ENCODE results near the gene AGBL1.
"Not testable (repeated sequence)": the region's sequence is repeated elsewhere in the genome, so short reads cannot be mapped to it uniquely, and the experiment has no call there.

Gene AGBL1

DNA sequence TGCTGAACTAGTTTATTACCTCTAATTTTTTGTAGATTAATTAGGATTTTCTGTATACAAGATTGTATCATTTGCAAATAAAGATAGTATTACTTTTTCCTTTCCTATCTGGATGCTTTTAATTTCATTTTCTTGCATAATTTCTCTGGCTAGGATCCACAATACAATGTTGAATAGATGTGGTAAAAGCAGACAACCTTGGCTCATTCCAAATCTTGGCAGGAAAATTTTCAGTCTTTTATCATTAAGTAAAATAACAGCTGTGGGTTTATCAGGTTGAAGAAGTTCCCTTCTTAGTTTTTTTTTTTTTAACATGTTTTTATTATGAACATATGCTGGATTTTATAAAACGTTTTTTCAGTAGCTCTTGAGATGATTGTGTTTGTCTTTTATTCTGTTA is 422.6 kb downstream of the AGBL1 start:
- DNase-seq (ENCODE audit: low spot score) = no peak
- TF ChIP-seq, protein P1, sequence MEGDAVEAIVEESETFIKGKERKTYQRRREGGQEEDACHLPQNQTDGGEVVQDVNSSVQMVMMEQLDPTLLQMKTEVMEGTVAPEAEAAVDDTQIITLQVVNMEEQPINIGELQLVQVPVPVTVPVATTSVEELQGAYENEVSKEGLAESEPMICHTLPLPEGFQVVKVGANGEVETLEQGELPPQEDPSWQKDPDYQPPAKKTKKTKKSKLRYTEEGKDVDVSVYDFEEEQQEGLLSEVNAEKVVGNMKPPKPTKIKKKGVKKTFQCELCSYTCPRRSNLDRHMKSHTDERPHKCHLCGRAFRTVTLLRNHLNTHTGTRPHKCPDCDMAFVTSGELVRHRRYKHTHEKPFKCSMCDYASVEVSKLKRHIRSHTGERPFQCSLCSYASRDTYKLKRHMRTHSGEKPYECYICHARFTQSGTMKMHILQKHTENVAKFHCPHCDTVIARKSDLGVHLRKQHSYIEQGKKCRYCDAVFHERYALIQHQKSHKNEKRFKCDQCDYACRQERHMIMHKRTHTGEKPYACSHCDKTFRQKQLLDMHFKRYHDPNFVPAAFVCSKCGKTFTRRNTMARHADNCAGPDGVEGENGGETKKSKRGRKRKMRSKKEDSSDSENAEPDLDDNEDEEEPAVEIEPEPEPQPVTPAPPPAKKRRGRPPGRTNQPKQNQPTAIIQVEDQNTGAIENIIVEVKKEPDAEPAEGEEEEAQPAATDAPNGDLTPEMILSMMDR (IDR thresholded peaks at IDR 0.05; ENCODE audit: extremely low read depth, missing control alignments) = no peak

- TF ChIP-seq, protein P1 (IDR thresholded peaks at IDR 0.05; ENCODE audit: extremely low read depth, missing control alignments) = no peak
- no peak for DNase-seq (ENCODE audit: low spot score)
Measured at GRCh38 chr15:86505951-86506350, 426.3 kb downstream of the AGBL1 start.

- DNase-seq (ENCODE audit: low spot score) = no peak
- TF ChIP-seq, protein P1 (IDR thresholded peaks at IDR 0.05; ENCODE audit: extremely low read depth, missing control alignments) = no peak
Measured at GRCh38 chr15:86506401-86506800, 426.7 kb downstream of the AGBL1 start.

GRCh38 chr15:86515625-86516024 is 436.0 kb downstream of the AGBL1 start:
- TF ChIP-seq, protein P1 (IDR thresholded peaks at IDR 0.05; ENCODE audit: extremely low read depth, missing control alignments) = no peak
- no peak for DNase-seq (ENCODE audit: low spot score)

GRCh38 chr15:86522721-86523120 is 443.1 kb downstream of the AGBL1 start:
- TF ChIP-seq, protein P1 (IDR thresholded peaks at IDR 0.05; ENCODE audit: extremely low read depth, missing control alignments) = no peak
- DNase-seq (ENCODE audit: low spot score) = no peak

GRCh38 chr15:86526938-86527690 is 447.4 kb downstream of the AGBL1 start:
- TF ChIP-seq, protein P1 (IDR thresholded peaks at IDR 0.05; ENCODE audit: extremely low read depth, missing control alignments) = no peak
- no peak for DNase-seq (ENCODE audit: low spot score)

DNA sequence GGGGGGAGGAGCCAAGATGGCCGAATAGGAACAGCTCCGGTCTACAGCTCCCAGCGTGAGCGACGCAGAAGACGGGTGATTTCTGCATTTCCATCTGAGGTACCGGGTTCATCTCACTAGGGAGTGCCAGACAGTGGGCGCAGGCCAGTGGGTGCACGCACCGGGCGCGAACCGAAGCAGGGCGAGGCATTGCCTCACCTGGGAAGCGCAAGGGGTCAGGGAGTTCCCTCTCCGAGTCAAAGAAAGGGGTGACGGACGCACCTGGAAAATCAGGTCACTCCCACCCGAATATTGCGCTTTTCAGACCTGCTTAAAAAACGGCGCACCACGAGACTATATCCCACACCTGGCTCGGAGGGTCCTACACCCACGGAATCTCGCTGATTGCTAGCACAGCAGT is 448.4 kb downstream of the AGBL1 start:
- not testable (repeated sequence) for DNase-seq (ENCODE audit: low spot score)

DNA sequence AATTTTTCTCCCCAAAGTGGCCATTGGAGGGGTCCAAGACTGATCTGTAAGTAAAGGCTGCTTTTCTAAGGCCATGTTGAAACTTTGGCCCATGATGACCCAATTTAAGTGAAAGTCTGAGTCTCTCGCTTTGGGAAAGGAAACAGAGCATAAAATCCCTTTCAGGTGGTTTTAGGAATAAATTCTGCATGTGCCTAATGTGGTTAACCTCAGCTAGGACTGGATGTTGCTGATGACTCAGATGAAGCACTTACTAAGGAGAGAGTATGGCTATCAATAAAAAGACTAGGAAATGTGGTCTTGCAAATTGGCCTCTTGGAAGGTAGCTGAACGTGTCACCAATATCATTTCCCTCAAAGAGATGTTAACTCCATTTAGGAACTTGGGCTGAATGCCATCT is 458.5 kb downstream of the AGBL1 start:
- TF ChIP-seq, protein P1 (IDR thresholded peaks at IDR 0.05; ENCODE audit: extremely low read depth, missing control alignments) = no peak
- DNase-seq (ENCODE audit: low spot score) = no peak

Data from GM20000 (cell line).